ENCODE data around the gene SETD6.

DNA sequence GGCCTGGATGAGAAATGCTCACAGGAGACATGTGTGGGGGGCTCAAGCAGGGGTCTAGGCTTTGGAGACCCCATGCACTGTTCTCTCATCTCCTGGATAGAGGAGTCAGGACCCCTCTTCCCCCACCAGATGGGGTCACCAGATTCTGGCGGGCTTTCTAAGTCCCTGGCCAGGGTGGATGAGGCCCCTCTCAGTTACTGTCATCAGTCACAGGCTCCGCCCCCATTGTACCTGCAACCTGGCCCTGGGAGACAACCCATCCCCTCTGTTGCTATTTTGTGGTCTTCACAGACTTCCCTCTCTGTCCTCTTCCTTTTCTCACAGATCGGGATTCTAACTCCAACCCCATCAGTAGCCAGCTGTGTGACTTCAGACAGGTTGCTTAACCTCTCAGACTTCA lies 48.9 kb upstream of the SETD6 start:
- TF ChIP-seq CTCF (IDR thresholded peaks at IDR 0.05; ENCODE audit: low read length) (no peak), EZH2 (IDR thresholded peaks at IDR 0.05; ENCODE audit: borderline replicate concordance, low read length) (no peak)
